Stimulated activated CD4-positive, alpha-beta T cell treated with anti-CD3 and anti-CD28 coated beads, Interleukin-15, amount 100 ng/mL, for 48 hours (primary cell): Measurements from ENCODE around the gene RGS3.
A peak's percentile ranks its signal among the peaks of the same experiment; 100 is the strongest.

ENCODE experiments used
- DNase-seq, 2 donors: peaks; one replicate each; pipeline ENCODE4 v3.0.0-alpha.2; 2020; ENCODE audit warnings: low read depth in 2 of 2

Gene RGS3

GRCh38 chr9:113585085-113585442, 121.5 kb downstream of the RGS3 start:
- DNase-seq, result no peak

DNA sequence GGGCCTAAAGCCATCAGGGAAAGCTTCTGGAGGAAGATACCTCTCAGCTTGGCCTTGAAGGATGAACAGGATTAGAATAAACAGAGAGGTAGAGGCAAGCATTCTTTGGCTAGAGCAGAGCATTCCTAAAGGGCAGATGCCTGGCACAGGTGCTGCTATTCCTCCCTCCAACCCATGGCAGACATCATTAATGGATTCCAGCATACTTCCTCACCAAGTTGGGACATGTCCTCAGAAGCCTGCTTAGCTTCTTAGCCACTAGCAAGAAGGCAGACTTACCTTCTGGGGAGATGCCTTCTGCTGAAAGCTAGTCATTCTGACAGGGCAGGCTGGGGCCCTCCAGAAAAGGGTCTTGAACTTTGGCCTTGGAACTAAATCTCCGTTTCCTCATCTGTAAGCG, 122.0 kb downstream of the RGS3 start:
- DNase-seq, result no peak

GRCh38 chr9:113587471-113588031, 124.0 kb downstream of the RGS3 start:
- no peak for DNase-seq

DNA sequence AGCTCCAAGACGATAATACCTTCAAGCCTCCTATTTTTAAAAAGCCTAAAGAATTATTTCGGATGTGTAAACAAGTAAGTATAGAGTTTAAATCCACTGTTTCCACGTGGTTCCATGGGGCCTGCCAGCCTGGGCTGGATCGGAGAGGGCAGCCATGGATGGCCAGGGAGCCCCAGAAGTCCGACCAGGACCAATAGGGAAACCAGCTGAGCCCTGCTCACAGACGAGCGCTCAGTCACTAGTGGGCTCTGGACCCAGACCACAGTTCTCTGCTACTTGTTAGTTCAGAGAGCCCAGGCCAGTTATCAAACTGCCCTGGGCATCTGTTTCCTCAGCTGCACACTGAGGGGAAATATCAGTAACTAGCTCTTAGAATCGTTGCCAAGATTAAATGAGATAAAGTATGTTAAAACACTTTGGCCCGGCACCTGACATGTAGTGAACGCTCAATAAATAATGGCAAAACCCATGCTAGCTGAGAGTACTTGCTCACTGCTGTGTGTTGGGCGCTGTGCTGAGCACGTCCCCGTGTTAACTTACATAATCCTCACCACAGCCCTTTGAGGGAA, 124.8 kb downstream of the RGS3 start:
- DNase-seq, result no peak

DNA sequence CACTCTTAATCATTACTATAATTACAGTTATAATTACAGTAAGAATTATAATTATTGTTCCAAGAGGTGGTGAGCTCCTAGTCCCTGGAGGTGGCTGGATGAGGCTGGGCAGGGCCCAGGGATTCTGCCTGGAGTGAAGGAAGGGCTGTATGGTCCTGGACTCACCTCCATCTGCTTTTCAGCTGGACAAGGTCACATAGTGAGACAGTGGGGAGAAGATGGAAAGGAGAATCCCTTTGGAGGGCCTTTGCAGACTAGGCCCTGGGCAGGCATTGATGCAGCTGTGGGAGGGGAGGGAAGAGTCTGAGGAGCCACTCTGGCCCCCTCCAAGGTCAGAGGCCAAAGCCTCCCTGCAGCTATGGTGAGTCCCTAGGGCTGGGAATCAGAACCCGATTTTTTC, 125.4 kb downstream of the RGS3 start:
- no peak for DNase-seq

DNA sequence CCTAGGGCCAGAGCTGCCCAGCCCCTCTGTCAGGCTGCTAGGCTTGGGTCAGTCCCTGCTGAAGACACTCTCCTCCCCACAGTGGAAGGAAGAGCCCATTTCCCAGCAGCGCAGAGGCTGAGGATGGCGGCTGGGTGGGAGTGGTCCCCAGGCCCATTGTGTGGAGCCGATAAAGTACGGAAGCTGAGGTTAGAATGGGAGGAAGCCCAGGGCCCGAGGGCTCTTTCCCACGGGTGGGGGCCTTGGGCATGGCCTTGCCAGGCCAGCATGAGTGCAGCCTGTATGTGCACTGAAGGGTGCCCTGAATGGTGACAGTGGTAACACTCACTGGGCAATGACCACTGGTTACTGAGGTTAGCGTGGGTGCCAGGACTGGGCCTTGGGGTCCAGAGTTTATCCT, 125.9 kb downstream of the RGS3 start:
- no peak for DNase-seq

GRCh38 chr9:113589890-113590289, 126.4 kb downstream of the RGS3 start:
- DNase-seq, result no peak

- no peak for DNase-seq
These were observed 126.9 kb downstream of the RGS3 start for GRCh38 chr9:113590389-113590788.

- peak; percentile 56 to 69 for DNase-seq
These were observed 127.7 kb downstream of the RGS3 start for GRCh38 chr9:113590991-113591898.

- no peak for DNase-seq
These were observed 128.5 kb downstream of the RGS3 start for GRCh38 chr9:113591899-113592625.

DNA sequence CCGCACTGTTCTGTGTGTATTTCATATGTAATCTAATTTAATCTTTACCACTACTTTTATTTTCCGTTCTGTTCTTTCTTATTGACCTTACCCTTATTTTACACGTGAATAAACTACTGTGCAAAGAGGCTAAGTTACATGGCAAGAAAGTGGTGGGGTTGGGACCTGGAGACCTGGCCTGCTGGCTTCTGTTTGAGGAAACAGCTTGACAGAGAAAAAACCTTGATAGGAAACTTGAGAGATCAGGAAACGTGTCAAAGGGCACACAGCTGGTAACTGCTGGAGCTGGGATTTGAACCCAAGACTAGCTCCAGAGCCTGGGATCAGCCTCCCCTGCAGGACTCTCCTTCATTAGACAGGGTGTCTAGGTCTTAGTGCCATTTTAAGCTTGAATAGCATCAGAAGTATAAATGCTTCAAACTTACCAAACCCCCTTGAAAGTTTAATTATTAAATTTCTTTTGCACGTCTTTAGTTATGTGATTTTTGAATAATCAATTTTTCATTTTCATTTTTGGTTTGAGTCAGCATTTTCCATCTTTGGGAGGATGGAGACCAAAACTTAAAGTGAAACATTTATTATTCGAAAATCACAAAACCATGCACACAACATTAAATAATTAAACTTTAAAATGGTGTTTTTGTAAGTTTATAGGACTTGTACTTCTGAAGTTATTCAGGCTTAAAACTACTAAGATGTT, 129.5 kb downstream of the RGS3 start:
- DNase-seq, result no peak

GRCh38 chr9:113593682-113594281, 130.3 kb downstream of the RGS3 start:
- DNase-seq, result no peak

GRCh38 chr9:113594484-113595299, 131.2 kb downstream of the RGS3 start:
- DNase-seq, result no peak

DNA sequence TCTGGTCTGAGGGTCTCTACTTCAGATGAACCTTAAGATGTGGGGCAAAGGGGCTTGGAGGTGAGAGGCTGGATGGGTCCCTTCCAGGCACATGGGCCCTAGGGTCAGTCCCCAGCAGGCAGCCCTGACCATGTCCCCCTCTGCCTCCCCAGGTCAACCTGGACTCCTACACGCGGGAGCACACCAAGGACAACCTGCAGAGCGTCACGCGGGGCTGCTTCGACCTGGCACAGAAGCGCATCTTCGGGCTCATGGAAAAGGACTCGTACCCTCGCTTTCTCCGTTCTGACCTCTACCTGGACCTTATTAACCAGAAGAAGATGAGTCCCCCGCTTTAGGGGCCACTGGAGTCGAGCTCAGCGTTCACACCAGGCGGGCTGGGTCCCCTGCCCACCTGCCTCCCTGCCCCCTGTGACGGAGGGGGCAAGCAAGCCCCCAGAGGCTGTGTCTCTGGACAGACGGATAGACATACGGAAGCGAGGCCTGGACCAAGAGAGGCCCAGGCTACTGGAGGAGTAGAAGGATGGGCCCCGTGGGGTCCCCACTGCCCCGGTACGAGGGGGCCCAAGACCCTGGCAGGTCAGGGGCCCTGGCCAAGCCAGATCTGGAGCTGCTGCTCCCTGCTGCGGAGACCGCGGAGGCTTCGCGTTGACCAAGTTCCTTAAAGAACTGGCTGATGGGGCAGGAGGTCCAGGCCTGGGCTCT, 133.2 kb downstream of the RGS3 start:
- DNase-seq, result no peak

DNA sequence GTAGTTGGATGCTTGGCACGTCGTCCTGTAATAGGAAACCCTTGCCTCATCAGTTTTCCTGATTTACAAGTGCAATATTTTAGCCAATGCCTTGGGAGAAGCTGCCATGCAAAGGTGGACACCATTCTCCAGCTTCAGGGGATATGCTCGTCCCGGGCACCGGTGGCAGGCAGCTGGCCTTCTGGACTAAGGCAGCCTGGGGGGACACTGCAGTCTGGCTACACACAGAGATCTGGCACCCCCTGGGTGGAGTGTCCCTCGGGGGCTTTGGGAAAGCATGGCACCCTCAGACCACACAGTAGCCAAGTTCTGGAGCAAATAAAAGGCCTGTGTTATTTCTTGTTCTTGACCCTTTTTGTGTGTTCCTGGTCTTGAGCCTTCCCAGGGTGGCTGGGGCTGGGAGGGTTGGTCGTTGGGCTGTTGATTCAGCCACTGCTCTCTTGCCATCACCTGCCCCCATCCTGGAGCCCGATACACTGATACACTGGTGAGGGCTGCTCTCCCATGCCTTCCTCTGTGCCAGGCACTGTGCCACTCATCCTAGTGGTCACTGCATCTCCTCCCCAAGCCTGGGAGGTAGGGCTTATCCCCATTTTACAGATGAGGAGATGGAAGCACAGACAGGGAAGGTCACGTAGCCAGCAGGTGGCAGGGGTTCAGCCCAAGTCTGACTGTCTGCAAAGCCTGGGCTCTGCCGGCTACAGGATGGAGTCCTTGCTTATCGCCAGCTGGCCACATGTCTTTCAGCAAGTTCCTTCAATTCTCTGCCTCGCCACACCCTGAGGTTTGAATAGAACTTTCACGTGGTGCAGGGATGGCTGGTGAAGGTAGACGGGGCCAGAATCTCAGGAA, 134.1 kb downstream of the RGS3 start:
- no peak for DNase-seq

DNA sequence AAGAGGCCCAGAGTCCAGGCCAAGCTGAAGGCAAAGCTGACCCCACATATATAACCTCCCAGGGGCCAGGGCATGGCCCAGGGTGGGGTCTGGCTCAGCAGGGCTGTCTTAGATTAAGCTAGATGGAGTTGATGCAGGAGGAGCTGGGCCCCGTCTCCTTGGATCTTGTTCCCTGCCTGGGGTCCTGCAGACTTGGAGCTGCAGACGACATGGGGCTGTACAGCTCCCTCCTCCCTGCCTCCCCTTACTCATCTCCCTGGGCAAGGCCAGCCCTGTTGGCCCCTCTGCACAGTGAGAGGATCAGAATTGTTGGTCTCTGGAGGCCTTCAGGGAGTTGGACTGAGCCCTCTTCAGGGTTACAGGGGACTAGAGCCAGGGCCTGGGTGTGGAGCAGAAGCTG, 134.9 kb downstream of the RGS3 start:
- no peak for DNase-seq

DNA sequence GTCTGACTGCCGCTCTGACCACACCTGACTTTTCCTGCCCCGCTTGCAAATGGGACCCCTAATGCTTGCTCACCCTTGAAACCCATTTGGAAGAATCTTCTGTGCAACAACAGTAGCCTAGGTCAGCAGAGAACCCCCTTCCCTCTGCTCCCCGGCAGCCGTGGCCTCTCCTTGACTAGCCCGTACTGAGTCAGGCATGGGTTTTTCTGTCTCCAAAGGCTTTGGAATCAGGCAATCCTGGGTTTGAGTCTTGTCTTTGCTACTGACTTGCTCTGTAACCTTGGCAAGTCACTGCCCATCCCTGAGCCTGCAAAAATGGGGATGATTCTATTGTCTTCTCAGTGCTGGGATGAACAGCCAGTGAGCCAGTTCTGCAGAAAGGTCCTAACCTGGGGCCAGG, 135.4 kb downstream of the RGS3 start:
- no peak for DNase-seq

GRCh38 chr9:113599646-113600022, 136.1 kb downstream of the RGS3 start:
- DNase-seq, result no peak
